ENCODE measurements around the gene CFAP45.

DNA sequence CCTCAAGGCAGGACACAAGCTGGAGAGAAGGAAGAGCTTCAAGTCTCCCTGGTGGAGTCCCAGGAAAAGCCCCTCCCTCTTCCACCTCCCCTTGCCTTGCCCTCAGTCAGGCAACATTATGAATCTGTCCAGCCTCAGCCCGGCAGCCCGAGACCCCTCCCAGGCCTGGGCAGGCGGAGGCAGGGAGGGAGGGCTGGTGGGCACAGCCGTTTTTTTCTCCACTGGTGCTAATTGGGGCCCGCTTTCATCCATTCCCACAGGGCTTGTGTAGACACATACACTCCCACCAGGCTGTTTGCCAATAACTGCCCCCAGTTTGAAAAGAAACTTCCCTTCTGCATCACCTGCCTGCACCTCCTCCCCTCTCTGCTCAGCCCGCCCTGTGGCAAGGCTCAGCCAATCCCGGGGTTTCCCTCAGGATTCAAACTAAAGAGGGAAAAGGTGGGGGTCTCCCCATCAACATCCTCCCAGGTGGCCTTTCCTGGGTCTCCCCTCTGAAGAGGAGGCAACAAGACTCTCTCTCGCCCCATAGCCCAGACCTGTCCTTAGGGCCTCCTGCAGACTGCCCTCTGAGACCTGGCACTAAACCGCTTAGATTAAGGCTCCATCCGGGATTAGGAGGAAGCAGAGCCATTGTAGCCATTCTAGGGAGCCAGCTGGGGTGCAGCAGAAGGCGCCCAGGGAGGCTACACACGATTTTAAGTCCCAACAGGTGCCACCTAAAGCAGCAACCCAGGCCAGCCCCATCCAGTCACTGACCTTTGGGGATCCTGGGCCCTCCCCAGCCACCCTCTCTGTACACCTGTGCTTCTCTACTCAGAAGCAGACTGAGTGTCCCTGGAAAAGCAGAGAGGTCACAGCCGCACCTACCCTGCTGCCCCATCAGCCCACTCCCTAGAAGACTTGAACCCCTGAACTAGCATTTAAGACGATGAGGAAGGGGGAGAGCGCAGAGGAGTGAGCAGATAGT is 41.9 kb upstream of the CFAP45 start:
- TF ChIP-seq CTCF (conservative IDR thresholded peaks at IDR 0.05; ENCODE audit: low read length), result no peak
- no peak for TF ChIP-seq EZH2phosphoT487 (IDR thresholded peaks at IDR 0.05; ENCODE audit: borderline replicate concordance, low read depth, low read length)

Data from OCI-LY7 (cell line).